ENCODE results near the gene ATP10B.

The ATP10B gene

DNA sequence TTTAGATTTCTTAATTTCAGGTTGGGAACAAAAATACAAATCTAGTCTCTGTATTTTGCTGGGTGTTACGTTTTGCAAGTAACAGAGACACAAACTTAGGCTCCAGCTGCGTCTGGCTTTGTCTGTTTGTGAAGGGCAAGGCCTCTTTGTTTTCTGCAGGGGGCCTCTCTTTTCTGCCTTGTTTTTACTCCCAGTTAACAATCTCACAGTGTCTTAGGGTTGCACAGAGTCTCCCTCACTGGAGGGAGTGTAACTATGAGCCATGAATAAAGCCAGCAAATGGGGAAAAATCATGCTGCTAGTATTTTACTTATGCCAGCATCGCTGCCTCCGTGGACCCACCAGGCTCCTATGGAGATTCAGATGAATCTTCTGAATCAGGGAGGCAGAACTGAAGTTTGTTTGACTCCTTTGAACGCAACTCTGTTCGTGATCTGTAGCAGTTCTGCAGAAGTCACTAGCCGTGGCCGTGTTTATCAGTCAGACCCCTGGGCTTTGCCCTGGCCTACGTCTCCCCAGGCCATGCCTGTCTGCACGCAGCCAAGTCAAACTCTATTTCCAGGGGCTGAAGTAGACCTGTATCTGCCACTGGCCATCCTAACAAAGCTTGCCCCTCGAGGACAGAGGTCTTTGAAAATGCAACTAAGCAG, 77.2 kb downstream of the ATP10B start:
- H3K9me3 ChIP-seq (ENCODE audit: severe bottlenecking), result no peaks in the 10 kb centered on the region
- TF ChIP-seq, protein P1, sequence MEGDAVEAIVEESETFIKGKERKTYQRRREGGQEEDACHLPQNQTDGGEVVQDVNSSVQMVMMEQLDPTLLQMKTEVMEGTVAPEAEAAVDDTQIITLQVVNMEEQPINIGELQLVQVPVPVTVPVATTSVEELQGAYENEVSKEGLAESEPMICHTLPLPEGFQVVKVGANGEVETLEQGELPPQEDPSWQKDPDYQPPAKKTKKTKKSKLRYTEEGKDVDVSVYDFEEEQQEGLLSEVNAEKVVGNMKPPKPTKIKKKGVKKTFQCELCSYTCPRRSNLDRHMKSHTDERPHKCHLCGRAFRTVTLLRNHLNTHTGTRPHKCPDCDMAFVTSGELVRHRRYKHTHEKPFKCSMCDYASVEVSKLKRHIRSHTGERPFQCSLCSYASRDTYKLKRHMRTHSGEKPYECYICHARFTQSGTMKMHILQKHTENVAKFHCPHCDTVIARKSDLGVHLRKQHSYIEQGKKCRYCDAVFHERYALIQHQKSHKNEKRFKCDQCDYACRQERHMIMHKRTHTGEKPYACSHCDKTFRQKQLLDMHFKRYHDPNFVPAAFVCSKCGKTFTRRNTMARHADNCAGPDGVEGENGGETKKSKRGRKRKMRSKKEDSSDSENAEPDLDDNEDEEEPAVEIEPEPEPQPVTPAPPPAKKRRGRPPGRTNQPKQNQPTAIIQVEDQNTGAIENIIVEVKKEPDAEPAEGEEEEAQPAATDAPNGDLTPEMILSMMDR (IDR thresholded peaks at IDR 0.05; ENCODE audit: low read depth, low read length), result no peak
- no peak overlapping the region for H3K4me3 ChIP-seq (ENCODE audit: low read depth, low read length)
- H3K27me3 ChIP-seq (ENCODE audit: insufficient read depth, low read depth, severe bottlenecking), result peaks cover 55% of the 10 kb centered on the region
- no peak for DNase-seq
- no peak overlapping the region for H3K27ac ChIP-seq
- no peaks in the 10 kb centered on the region for H3K36me3 ChIP-seq

DNA sequence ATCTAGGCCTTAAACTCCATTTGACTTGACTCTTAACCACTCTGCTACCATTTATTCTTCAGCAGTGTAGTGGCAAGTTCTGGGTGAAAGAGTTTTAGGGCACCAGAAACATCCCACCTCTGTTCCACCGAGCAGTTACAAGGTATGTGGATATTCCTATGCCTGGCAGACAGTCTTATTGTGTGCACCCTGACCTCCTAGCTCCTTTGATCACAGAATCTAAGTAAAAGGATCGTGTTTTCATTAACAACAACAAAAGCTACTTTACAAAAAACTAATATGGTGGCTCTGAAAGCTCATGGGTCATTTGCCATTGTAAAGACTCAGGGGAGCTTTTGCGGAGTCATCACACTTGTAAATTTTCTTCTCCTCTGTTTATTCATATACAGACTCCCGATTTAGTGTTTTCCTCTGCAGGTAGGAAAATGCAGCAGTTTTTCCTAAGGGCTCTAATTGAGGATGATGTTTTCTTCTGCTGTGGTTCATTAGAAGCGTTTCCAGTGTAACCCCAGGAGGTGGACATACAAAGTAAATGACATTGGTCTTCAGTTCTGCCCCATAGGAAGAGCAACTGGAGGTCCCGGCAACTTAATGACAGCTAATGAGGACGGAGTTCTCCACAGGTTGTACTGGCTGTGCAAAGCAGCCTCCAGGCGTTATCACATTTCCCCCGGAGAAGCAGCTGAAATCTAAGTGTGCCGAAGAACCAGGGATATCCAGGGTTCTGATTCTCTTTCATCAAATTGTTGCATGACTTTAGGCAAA, 78.2 kb downstream of the ATP10B start:
- H3K27me3 ChIP-seq (ENCODE audit: insufficient read depth, low read depth, severe bottlenecking), result peaks cover 60% of the 10 kb centered on the region
- H3K9me3 ChIP-seq (ENCODE audit: severe bottlenecking), result no peaks in the 10 kb centered on the region
- TF ChIP-seq, protein P1 (IDR thresholded peaks at IDR 0.05; ENCODE audit: low read depth, low read length), result no peak
- no peak for DNase-seq
- H3K36me3 ChIP-seq, result no peaks in the 10 kb centered on the region
- H3K4me3 ChIP-seq (ENCODE audit: low read depth, low read length), result no peak overlapping the region
- no peak overlapping the region for H3K27ac ChIP-seq

DNA sequence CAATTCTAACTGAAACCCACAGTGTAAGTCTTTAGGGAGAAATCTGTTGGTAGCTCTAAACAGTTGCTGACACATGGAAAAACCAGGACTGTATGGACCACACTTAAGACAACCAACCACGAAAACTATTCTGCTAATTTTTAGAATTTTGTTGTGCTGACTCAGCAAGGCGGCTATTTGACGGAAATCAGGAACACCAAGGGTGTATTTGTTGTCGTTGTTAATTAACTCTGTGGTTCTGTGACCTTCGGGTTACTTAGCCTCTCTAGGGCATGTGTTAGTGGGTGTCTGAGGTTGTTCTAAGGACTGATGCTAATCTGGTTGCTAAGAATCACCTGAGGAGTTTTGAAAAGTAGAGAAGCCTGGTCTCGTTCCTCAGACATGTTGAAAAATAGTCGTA, 79.2 kb downstream of the ATP10B start:
- TF ChIP-seq, protein P1 (IDR thresholded peaks at IDR 0.05; ENCODE audit: low read depth, low read length), result no peak
- Histone ChIP-seq H3K36me3 (no peaks in the 10 kb centered on the region), H3K9me3 (ENCODE audit: severe bottlenecking) (no peaks in the 10 kb centered on the region), H3K27me3 (ENCODE audit: insufficient read depth, low read depth, severe bottlenecking) (peaks cover 63% of the 10 kb centered on the region), H3K27ac (no peak overlapping the region), H3K4me3 (ENCODE audit: low read depth, low read length) (no peak overlapping the region)
- DNase-seq, result no peak

DNA sequence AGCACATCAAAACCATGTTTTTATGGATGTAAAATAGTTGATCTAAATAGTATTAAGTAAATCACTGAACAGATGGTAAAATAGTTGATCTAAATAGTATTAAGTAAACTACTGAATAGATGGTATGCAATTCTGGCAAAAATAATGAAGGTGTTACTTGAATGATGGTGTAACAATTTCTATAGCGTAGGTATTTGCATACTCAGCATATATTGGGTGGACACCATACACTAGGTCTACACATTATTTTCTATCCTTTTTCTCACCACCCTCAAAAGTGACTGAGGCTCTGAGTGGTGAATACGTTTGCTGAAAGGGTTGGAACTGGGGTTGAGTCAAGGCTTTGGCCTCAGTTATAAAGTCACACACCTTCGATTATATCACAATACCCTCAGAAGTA, 81.3 kb downstream of the ATP10B start:
- H3K27ac ChIP-seq, result no peak overlapping the region
- no peaks in the 10 kb centered on the region for H3K9me3 ChIP-seq (ENCODE audit: severe bottlenecking)
- no peak overlapping the region for H3K4me3 ChIP-seq (ENCODE audit: low read depth, low read length)
- no peak for DNase-seq
- no peaks in the 10 kb centered on the region for H3K36me3 ChIP-seq
- TF ChIP-seq, protein P1 (IDR thresholded peaks at IDR 0.05; ENCODE audit: low read depth, low read length), result no peak
- peaks cover 65% of the 10 kb centered on the region for H3K27me3 ChIP-seq (ENCODE audit: insufficient read depth, low read depth, severe bottlenecking)

DNA sequence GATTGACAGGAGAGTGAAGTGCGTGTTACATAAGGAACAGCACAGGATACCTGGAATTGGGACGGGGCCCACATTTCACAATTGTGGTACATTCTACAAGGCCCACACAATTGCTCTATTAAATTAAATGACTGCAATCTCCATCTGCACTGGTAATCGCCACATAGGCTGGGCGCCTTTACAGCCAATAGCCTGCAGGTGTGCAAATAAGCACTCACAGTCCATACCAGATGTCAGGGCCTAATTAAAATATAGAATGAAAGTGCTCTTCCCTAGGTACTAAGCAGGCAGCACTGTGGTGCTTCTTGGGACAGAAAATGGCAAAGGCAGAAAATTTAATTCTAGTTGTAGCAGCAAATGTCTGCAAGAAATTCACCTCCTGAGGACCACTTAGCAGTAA, 82.7 kb downstream of the ATP10B start:
- TF ChIP-seq, protein P1 (IDR thresholded peaks at IDR 0.05; ENCODE audit: low read depth, low read length), result no peak
- H3K4me3 ChIP-seq (ENCODE audit: low read depth, low read length), result no peak overlapping the region
- no peaks in the 10 kb centered on the region for H3K36me3 ChIP-seq
- DNase-seq, result no peak
- H3K9me3 ChIP-seq (ENCODE audit: severe bottlenecking), result no peaks in the 10 kb centered on the region
- peaks cover 75% of the 10 kb centered on the region for H3K27me3 ChIP-seq (ENCODE audit: insufficient read depth, low read depth, severe bottlenecking)
- no peak overlapping the region for H3K27ac ChIP-seq

Data from WERI-Rb-1 (cell line).